Panc1 (cell line): ENCODE measurements around the gene BCAS3. TPM values are rescaled to one million over a fixed set of nuclear protein-coding genes. Genes with fewer than 3 reads are reported as not detected.

Experiments
- ATAC-seq: fragments of 200-7000 bp; cut with Tn5 transposase; 2 replicates; pipeline ENCODE4 v1.9.1; 2020; ENCODE audit warnings: mild to moderate bottlenecking, moderate library complexity
- BruUV-seq: library from RNA; stranded (reverse); fragments of 400-500 nt; replicated peaks from 2 replicates; lab custom pipeline; 2021; lab: Mats Ljungman, UMichigan
- CTCF ChIA-PET: fragments of 300-600 bp; sonication (Branson Sonifier 250); formaldehyde crosslinking; loops from one replicate; lab custom pipeline; 2022; ENCODE audit warnings: antibody characterized with exemption; lab: Charles Lee
- POLR2A ChIA-PET: fragments of 300-600 bp; sonication (Branson Sonifier 250); formaldehyde crosslinking; loops from one replicate; lab custom pipeline; 2022; ENCODE audit warnings: antibody characterized with exemption; lab: Charles Lee
- DNase-seq: peaks from one replicate; pipeline ENCODE4 v3.0.0-alpha.2; 2010; ENCODE audit warnings: low read depth, low spot score
- H3K27ac ChIP-seq: 2 replicates; pipeline ENCODE4 v1.5.1; 2011; ENCODE audit warnings: mild to moderate bottlenecking, low read length, inconsistent platforms
- H3K27me3 ChIP-seq: fragments of 200-500 bp; sonication (Bioruptor generic); 2 replicates; pipeline ENCODE4 v1.6.0; 2014; ENCODE audit warnings: low read length, inconsistent platforms; ENCODE audit not compliant: control insufficient read depth, insufficient read depth
- H3K36me3 ChIP-seq: fragments of 200-500 bp; sonication (Bioruptor generic); 2 replicates; pipeline ENCODE4 v1.5.1; 2014; ENCODE audit warnings: inconsistent platforms, mild to moderate bottlenecking, low read length, moderate library complexity; ENCODE audit not compliant: control insufficient read depth, insufficient read depth
- H3K4me1 ChIP-seq: 2 replicates; pipeline ENCODE4 v1.5.1; 2011; ENCODE audit warnings: inconsistent platforms, mild to moderate bottlenecking, low read length, moderate library complexity; ENCODE audit not compliant: control insufficient read depth, insufficient read depth
- H3K4me3 ChIP-seq, 2 experiments: 2 replicates each; pipeline ENCODE4 v1.5.1; 2011 to 2012; ENCODE audit warnings: low read depth in 2 of 2, low read length in 2 of 2, mild to moderate bottlenecking in 2 of 2, inconsistent platforms in 1 of 2, moderate library complexity in 1 of 2
- H3K9me3 ChIP-seq: fragments of 200-500 bp; sonication (Bioruptor generic); 2 replicates; pipeline ENCODE4 v1.5.1; 2014; ENCODE audit warnings: low read depth, mild to moderate bottlenecking, inconsistent platforms, low read length, moderate library complexity; ENCODE audit not compliant: control insufficient read depth, insufficient read depth
- CTCF ChIP-seq: fragments of 450-650 bp; IDR thresholded peaks from 2 replicates; pipeline ENCODE4 v1.5.1; 2017; ENCODE audit warnings: mild to moderate bottlenecking
- POLR2AphosphoS5 ChIP-seq: IDR thresholded peaks from 2 replicates; pipeline ENCODE4 v1.6.1; 2012; ENCODE audit warnings: mild to moderate bottlenecking, low read depth, low read length, moderate library complexity
- REST ChIP-seq, 2 experiments: IDR thresholded peaks; 2 replicates each; pipeline ENCODE4 v1.6.1; 2011 to 2012; ENCODE audit warnings: low read depth in 2 of 2, control low read depth in 1 of 2, low read length in 1 of 2, mild to moderate bottlenecking in 1 of 2, moderate library complexity in 1 of 2; ENCODE audit not compliant: insufficient read depth in 1 of 2
- SIN3A ChIP-seq: IDR thresholded peaks from 2 replicates; pipeline ENCODE4 v1.6.1; 2012; ENCODE audit warnings: low read depth, mild to moderate bottlenecking, low read length, moderate library complexity, borderline replicate concordance; ENCODE audit not compliant: insufficient read depth
- TCF7L2 ChIP-seq: IDR thresholded peaks from 2 replicates; pipeline ENCODE4 v1.6.1; 2011; ENCODE audit warnings: mild to moderate bottlenecking, low read depth, low read length, inconsistent platforms
- in situ Hi-C: cut with HindIII; loops from 2 replicates; pipeline ENCODE4 v1.10.0; 2016; ENCODE audit warnings: low sequenced_read_pairs, low pct_unique_long_range_greater_than_20kb
- intact Hi-C: fragments of 100-400 bp; cut with micrococcal nuclease; formaldehyde crosslinking; loops from one replicate; pipeline ENCODE4 v1.10.0; 2022; ENCODE audit not compliant: unreplicated experiment
- total RNA-seq: library from RNA; stranded (reverse); gene quantifications from one replicate; pipeline ENCODE4 v1.2.1, GENCODE V29; 2021; ENCODE audit not compliant: unreplicated experiment

BCAS3 gene
- total RNA-seq, 1 experiment from 2014 or later = 9.3 TPM

DNA sequence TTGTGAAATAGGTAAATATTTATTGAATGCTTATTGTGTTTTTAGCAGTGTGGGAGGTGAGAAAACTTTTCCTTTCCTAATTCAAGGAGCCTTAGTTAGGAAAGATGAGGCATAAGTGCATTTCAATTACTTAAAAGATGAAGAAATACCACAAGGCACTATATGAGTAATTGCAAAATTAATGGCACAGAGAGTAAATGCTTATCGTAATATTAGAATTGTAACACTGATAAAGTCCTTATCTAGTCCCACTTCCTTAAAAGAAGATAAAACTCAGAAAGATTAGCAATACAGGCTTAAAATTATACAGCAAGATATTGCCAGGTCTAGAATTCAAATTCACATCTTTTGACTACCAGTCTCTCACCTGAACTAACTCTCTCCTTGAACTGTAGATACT, 489.4 kb downstream of the BCAS3 start:
- Histone ChIP-seq H3K4me1 (peaks cover 7% of the 10 kb centered on the region; the same call in 1 of the 2 replicates), H3K4me3 (no peak overlapping the region), H3K36me3 (no peaks in the 10 kb centered on the region), H3K9me3 (no peaks in the 10 kb centered on the region), H3K27me3 (no peaks in the 10 kb centered on the region), H3K27ac (peak overlapping the region; percentile 77)
- in situ Hi-C loops = no loop called here
- intact Hi-C loops = no loop called here
- ATAC-seq (no peak; the same call in 1 of the 2 replicates), DNase-seq (no peak)
- ChIA-PET CTCF (no interaction called here), POLR2A (no interaction called here)
- BruUV-seq = no TSS peak
- no peak for TF ChIP-seq TCF7L2
- TF ChIP-seq CTCF = no peak
- TF ChIP-seq SIN3A = no peak
- no peak for TF ChIP-seq POLR2AphosphoS5
- TF ChIP-seq REST (IDR thresholded peaks at IDR 0.05; ENCODE audit: insufficient read depth in 1 of 2, low read depth in 2 of 2, low read length in 1 of 2) = no peak

GRCh38 chr17:61168506-61168905, 490.9 kb downstream of the BCAS3 start:
- H3K36me3 ChIP-seq = no peaks in the 10 kb centered on the region
- no peak overlapping the region for H3K4me3 ChIP-seq
- DNase-seq (no peak), ATAC-seq (peak; percentile 78)
- BruUV-seq = no TSS peak
- no peaks in the 10 kb centered on the region for H3K27me3 ChIP-seq
- ChIA-PET CTCF (no interaction called here), POLR2A (no interaction called here)
- peaks cover 7% of the 10 kb centered on the region; the same call in 1 of the 2 replicates for H3K4me1 ChIP-seq
- in situ Hi-C loops = no loop called here
- H3K27ac ChIP-seq = peak overlapping the region; percentile 77; the same call in 1 of the 2 replicates
- intact Hi-C loops = no loop called here
- H3K9me3 ChIP-seq = no peaks in the 10 kb centered on the region
- no peak for TF ChIP-seq CTCF
- TF ChIP-seq POLR2AphosphoS5 = no peak
- TF ChIP-seq TCF7L2 = peak; percentile 74
- no peak for TF ChIP-seq REST (IDR thresholded peaks at IDR 0.05; ENCODE audit: insufficient read depth in 1 of 2, low read depth in 2 of 2, low read length in 1 of 2)
- no peak for TF ChIP-seq SIN3A
